HepG2 (cell line): Measurements from ENCODE around the gene FSD2. TPM values are rescaled to one million over a fixed set of nuclear protein-coding genes. Genes with fewer than 3 reads are reported as not detected.

Experiments
- ATAC-seq: fragments of 200-7000 bp; cut with Tn5 transposase; 3 replicates; pipeline ENCODE4 v1.9.1; 2020; ENCODE audit warnings: mild to moderate bottlenecking, moderate library complexity
- BruUV-seq: library from RNA; stranded (reverse); fragments of 400-500 nt; replicated peaks from 2 replicates; lab custom pipeline; 2021; lab: Mats Ljungman, UMichigan
- CTCF ChIA-PET: fragments of 300-600 bp; formaldehyde crosslinking; extraction: SDS; loops from one replicate; lab custom pipeline; 2021; ENCODE audit warnings: low total read pairs, inconsistent platforms, low intra/inter-chr PET ratio; lab: Yijun Ruan, JAX
- POLR2A ChIA-PET: fragments of 350-600 bp; sonication (Branson Sonifier 250); formaldehyde crosslinking; loops from one replicate; lab custom pipeline; 2020; ENCODE audit warnings: antibody characterized with exemption, inconsistent platforms; lab: Yijun Ruan, JAX
- DNase-seq: peaks from one replicate; pipeline ENCODE4 v3.0.0-alpha.2; 2015; ENCODE audit warnings: low spot score
- FAIRE-seq: peaks from 3 replicates; lab custom pipeline; 2011; peaks lifted over from hg19 to GRCh38; lab: Jason Lieb, UNC
- H2AFZ ChIP-seq: one replicate; pipeline ENCODE4 v1.6.1; 2011; ENCODE audit warnings: low read length, inconsistent platforms
- H3K27ac ChIP-seq: fragments of 300-600 bp; 3 replicates; pipeline ENCODE4 v1.8.0; 2011; ENCODE audit warnings: mixed run types, mild to moderate bottlenecking, mixed read lengths, low read length, inconsistent platforms; ENCODE audit not compliant: insufficient read depth; ENCODE audit errors: extremely low read length
- H3K27me3 ChIP-seq, 2 experiments: fragments of 200-600 bp in 1 of 2; 2 replicates in 1 of 2; 3 replicates in 1 of 2; pipeline versions ENCODE4 v1.6.0 to v1.8.0; 2011; ENCODE audit warnings: low read length in 2 of 2, mild to moderate bottlenecking in 2 of 2, moderate library complexity in 2 of 2, inconsistent platforms in 1 of 2; ENCODE audit not compliant: insufficient read depth in 2 of 2, control insufficient read depth in 1 of 2
- H3K36me3 ChIP-seq, 2 experiments: fragments of 200-600 bp in 1 of 2; replicated peaks in 1 of 2; 2 replicates in 1 of 2; 3 replicates in 1 of 2; pipeline versions ENCODE4 v1.5.1 to v1.8.0; 2011; ENCODE audit warnings: low read length in 2 of 2, inconsistent platforms in 1 of 2; ENCODE audit not compliant: insufficient read depth in 2 of 2, control insufficient read depth in 1 of 2
- H3K4me1 ChIP-seq: 2 replicates; pipeline ENCODE4 v1.5.1; 2012; ENCODE audit warnings: low read length, inconsistent platforms; ENCODE audit not compliant: insufficient read depth
- H3K4me2 ChIP-seq: 2 replicates; pipeline ENCODE4 v1.6.0; 2011; ENCODE audit warnings: low read depth, low read length, inconsistent platforms
- H3K4me3 ChIP-seq, 3 experiments: fragments of 200-600 bp in 1 of 3; sonication (generic), shearing (Covaris generic) in 1 of 3; replicated peaks in 1 of 3; 2 replicates each; pipeline ENCODE4 v1.5.1; 2011 to 2016; ENCODE audit warnings: low read length in 3 of 3, inconsistent platforms in 2 of 3, low read depth in 2 of 3, mild to moderate bottlenecking in 2 of 3, control low read depth in 1 of 3, mixed read lengths in 1 of 3; ENCODE audit not compliant: insufficient read depth in 1 of 3
- H3K79me2 ChIP-seq: one replicate; pipeline ENCODE4 v1.6.1; 2011; ENCODE audit warnings: low read length, inconsistent platforms; ENCODE audit not compliant: insufficient read depth
- H3K9ac ChIP-seq: 2 replicates; pipeline ENCODE4 v1.6.0; 2011; ENCODE audit warnings: mild to moderate bottlenecking, low read depth, low read length, inconsistent platforms; ENCODE audit not compliant: insufficient read depth
- H3K9me3 ChIP-seq: 2 replicates; pipeline ENCODE4 v1.5.1; 2012; ENCODE audit warnings: mild to moderate bottlenecking, low read length
- H4K20me1 ChIP-seq: 2 replicates; pipeline ENCODE4 v1.6.0; 2011; ENCODE audit warnings: inconsistent platforms, mild to moderate bottlenecking, low read length, moderate library complexity; ENCODE audit not compliant: insufficient read depth
- ATF7 ChIP-seq, 2 experiments: fragments of 450-650 bp in 1 of 2; sonication (generic) in 1 of 2; formaldehyde crosslinking in 1 of 2; IDR thresholded peaks; 2 replicates each; pipeline versions ENCODE4 v1.4.0 to v1.6.1; 2016 to 2020; ENCODE audit warnings: antibody characterized with exemption in 1 of 2, mild to moderate bottlenecking in 1 of 2, missing genetic modification reagents in 1 of 2
- HOXA5 ChIP-seq: sonication (generic); formaldehyde crosslinking; IDR thresholded peaks from 2 replicates; pipeline ENCODE4 v1.4.0; 2020; ENCODE audit warnings: missing genetic modification reagents
- MAZ ChIP-seq, 2 experiments: sonication (generic) in 1 of 2; formaldehyde crosslinking in 1 of 2; IDR thresholded peaks; 2 replicates each; pipeline versions ENCODE4 v1.5.0 to v1.6.1; 2012 to 2020; ENCODE audit warnings: low read depth in 2 of 2, mild to moderate bottlenecking in 2 of 2, borderline replicate concordance in 1 of 2, improper control_type of control experiment in 1 of 2, low read length in 1 of 2, missing genetic modification reagents in 1 of 2, moderate library complexity in 1 of 2
- NFIB ChIP-seq: sonication (generic); formaldehyde crosslinking; IDR thresholded peaks from 2 replicates; pipeline ENCODE4 v1.9.0; 2021; ENCODE audit warnings: missing genetic modification reagents, mild to moderate bottlenecking, borderline replicate concordance
- PTBP1 ChIP-seq: fragments of 200-400 bp; formaldehyde crosslinking; IDR thresholded peaks from 2 replicates; pipeline ENCODE4 v1.6.1; 2018; ENCODE audit warnings: low read length, low read depth; ENCODE audit not compliant: poor library complexity, severe bottlenecking
- TAF1 ChIP-seq: sonication (generic); formaldehyde crosslinking; IDR thresholded peaks from 2 replicates; pipeline ENCODE4 v1.4.0; 2020; ENCODE audit warnings: missing genetic modification reagents
- TEAD3 ChIP-seq: optimal IDR thresholded peaks from 2 replicates; pipeline ENCODE3; 2016; ENCODE audit warnings: borderline replicate concordance
- ZKSCAN8 ChIP-seq: IDR thresholded peaks from 2 replicates; pipeline ENCODE4 v1.6.1; 2016; ENCODE audit warnings: borderline replicate concordance, missing genetic modification reagents, missing compliant biosample characterization
- ZMAT3 ChIP-seq: sonication (generic); formaldehyde crosslinking; conservative IDR thresholded peaks from 2 replicates; pipeline ENCODE4 v1.7.0; 2021; ENCODE audit warnings: missing genetic modification reagents
- ZNF251 ChIP-seq: sonication (generic); formaldehyde crosslinking; IDR thresholded peaks from 2 replicates; pipeline ENCODE4 v1.9.0; 2021; ENCODE audit warnings: mild to moderate bottlenecking, missing genetic modification reagents
- ZNF253 ChIP-seq: sonication (generic); formaldehyde crosslinking; IDR thresholded peaks from 2 replicates; pipeline ENCODE4 v1.8.0; 2022; ENCODE audit warnings: mild to moderate bottlenecking, missing genetic modification reagents, borderline replicate concordance
- ZNF292 ChIP-seq: sonication (generic); formaldehyde crosslinking; IDR thresholded peaks from 2 replicates; pipeline ENCODE4 v1.8.1; 2022; ENCODE audit warnings: mild to moderate bottlenecking, low read depth, missing genetic modification reagents, borderline replicate concordance
- ZNF30 ChIP-seq: sonication (generic); formaldehyde crosslinking; IDR thresholded peaks from 2 replicates; pipeline ENCODE4 v1.5.0; 2020; ENCODE audit warnings: mild to moderate bottlenecking, missing genetic modification reagents
- ZNF547 ChIP-seq: sonication (generic); formaldehyde crosslinking; IDR thresholded peaks from 2 replicates; pipeline ENCODE4 v1.5.1; 2020; ENCODE audit warnings: mild to moderate bottlenecking, missing genetic modification reagents
- ZNF607 ChIP-seq: sonication (generic); formaldehyde crosslinking; IDR thresholded peaks from 2 replicates; pipeline ENCODE4 v1.5.1; 2020; ENCODE audit warnings: missing genetic modification reagents, mild to moderate bottlenecking, borderline replicate concordance
- ZNF670 ChIP-seq: sonication (generic); formaldehyde crosslinking; IDR thresholded peaks from 2 replicates; pipeline ENCODE4 v1.8.0; 2022; ENCODE audit warnings: mild to moderate bottlenecking, missing genetic modification reagents, borderline replicate concordance
- ZNF775 ChIP-seq: sonication (generic); formaldehyde crosslinking; IDR thresholded peaks from 2 replicates; pipeline ENCODE4 v1.4.0; 2020; ENCODE audit warnings: missing genetic modification reagents, mild to moderate bottlenecking, moderate library complexity, borderline replicate concordance
- ZNF790 ChIP-seq: sonication (generic); formaldehyde crosslinking; IDR thresholded peaks from 2 replicates; pipeline ENCODE4 v1.8.0; 2022; ENCODE audit warnings: missing genetic modification reagents, mild to moderate bottlenecking, borderline replicate concordance
- WGBS: methylation state at CpG from one replicate; pipeline ENCODE4 v1.1.6; 2017; ENCODE audit warnings: low lambda C conversion rate; 5-methylcytosine and 5-hydroxymethylcytosine counted together
- in situ Hi-C: cut with HindIII; loops from 2 replicates; pipeline ENCODE4 v1.10.0; 2017; ENCODE audit warnings: low pct_unique_long_range_greater_than_20kb; ENCODE audit not compliant: extremely low pct_ligation_motif_present
- intact Hi-C: fragments of 100-400 bp; cut with micrococcal nuclease; formaldehyde crosslinking; loops from one replicate; pipeline ENCODE4 v1.10.0; 2022; ENCODE audit not compliant: unreplicated experiment
- polyA plus RNA-seq, 8 experiments: library from polyadenylated mRNA; depleted of rRNA in 3 of 8; stranded (reverse) in 7 of 8; unstranded in 1 of 8; fragments of >200 nt; fragmentation: Illumina TruSeq in 4 of 8; extraction: Trizol in 4 of 8; gene quantifications; 2 replicates each; pipeline versions ENCODE4 v1.2.1 to v1.2.3, GENCODE V29; 2011 to 2016; ENCODE audit warnings: low read depth in 4 of 8, missing spikeins in 1 of 8, mixed read lengths in 1 of 8; ENCODE audit not compliant: insufficient read depth in 1 of 8
- total RNA-seq, 5 experiments: library from RNA; depleted of rRNA; stranded (reverse); fragments of >200 nt; fragmentation: Illumina TruSeq; extraction: Trizol; gene quantifications; 2 replicates each; pipeline ENCODE4 v1.2.3, GENCODE V29; 2016; ENCODE audit warnings: low read depth in 1 of 5
- TF ChIP-seq, protein P1 (sequence below): sonication (generic); formaldehyde crosslinking; conservative IDR thresholded peaks from 2 replicates; pipeline ENCODE4 v1.8.0; 2022; ENCODE audit warnings: missing genetic modification reagents
- TF ChIP-seq, protein P2 (sequence below): sonication (generic); formaldehyde crosslinking; conservative IDR thresholded peaks from 2 replicates; pipeline ENCODE4 v1.5.0; 2020; ENCODE audit warnings: missing genetic modification reagents

The FSD2 gene
- total and polyA plus RNA-seq, 2 of the 13 experiments (the other 11 are each of a cell fraction or from before 2014, with no cell fraction given): not detected

DNA sequence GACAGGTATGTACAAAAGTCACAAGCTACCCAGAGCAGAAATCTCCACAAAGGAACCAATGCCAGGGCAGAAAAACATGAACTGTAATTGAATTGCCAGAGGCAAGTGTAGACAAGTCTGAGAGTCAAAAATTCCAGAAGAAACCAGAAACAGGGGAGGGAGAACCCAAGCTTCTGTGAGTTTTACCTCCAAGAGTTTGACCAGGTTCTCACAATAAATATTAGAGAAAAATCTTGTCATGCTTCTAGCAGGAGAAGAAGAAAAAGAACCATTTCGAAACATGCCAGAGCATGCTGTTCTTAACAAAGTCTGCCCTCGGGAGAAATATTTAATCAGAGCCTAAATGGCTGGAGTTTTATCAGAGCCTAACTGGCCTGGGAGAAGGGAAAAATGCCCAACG lies 63.7 kb downstream of the FSD2 start:
- Histone ChIP-seq H3K79me2 (no peaks in the 10 kb centered on the region), H3K27me3 (no peaks in the 10 kb centered on the region), H2AFZ (no peak overlapping the region), H3K4me2 (no peak overlapping the region), H4K20me1 (no peaks in the 10 kb centered on the region), H3K9me3 (no peaks in the 10 kb centered on the region), H3K36me3 (no peaks in the 10 kb centered on the region), H3K27ac (no peak overlapping the region), H3K4me3 (no peak overlapping the region), H3K4me1 (no peaks in the 10 kb centered on the region), H3K9ac (no peak overlapping the region)
- intact Hi-C loops: no loop called here
- ATAC-seq (no peak), DNase-seq (no peak), FAIRE-seq (no peak)
- ChIA-PET CTCF (no interaction called here), POLR2A (no interaction called here)
- WGBS: 80% methylated on average over 3 of the region's 3 CpGs
- TF ChIP-seq ZNF251 (CRISPR knock-in tag) (no peak), ZKSCAN8 (no peak), ZMAT3 (CRISPR knock-in tag) (no peak), HOXA5 (CRISPR knock-in tag) (no peak), PTBP1 (no peak), ZNF775 (CRISPR knock-in tag) (no peak), ZNF670 (CRISPR knock-in tag) (no peak), ZNF253 (CRISPR knock-in tag) (no peak), ZNF547 (CRISPR knock-in tag) (no peak), TEAD3 (CRISPR knock-in tag) (no peak), MAZ (IDR thresholded peaks at IDR 0.05; ENCODE audit: borderline replicate concordance, low read depth, low read length) (no peak), MAZ (CRISPR knock-in tag; IDR thresholded peaks at IDR 0.05; ENCODE audit: low read depth) (no peak), ATF7 (IDR thresholded peaks at IDR 0.05) (no peak), ATF7 (CRISPR knock-in tag; IDR thresholded peaks at IDR 0.05) (no peak), TAF1 (no peak), ZNF292 (CRISPR knock-in tag) (no peak), NFIB (CRISPR knock-in tag) (no peak), ZNF30 (CRISPR knock-in tag) (no peak), ZNF790 (CRISPR knock-in tag) (no peak), ZNF607 (CRISPR knock-in tag) (no peak)
- TF ChIP-seq, protein P1, sequence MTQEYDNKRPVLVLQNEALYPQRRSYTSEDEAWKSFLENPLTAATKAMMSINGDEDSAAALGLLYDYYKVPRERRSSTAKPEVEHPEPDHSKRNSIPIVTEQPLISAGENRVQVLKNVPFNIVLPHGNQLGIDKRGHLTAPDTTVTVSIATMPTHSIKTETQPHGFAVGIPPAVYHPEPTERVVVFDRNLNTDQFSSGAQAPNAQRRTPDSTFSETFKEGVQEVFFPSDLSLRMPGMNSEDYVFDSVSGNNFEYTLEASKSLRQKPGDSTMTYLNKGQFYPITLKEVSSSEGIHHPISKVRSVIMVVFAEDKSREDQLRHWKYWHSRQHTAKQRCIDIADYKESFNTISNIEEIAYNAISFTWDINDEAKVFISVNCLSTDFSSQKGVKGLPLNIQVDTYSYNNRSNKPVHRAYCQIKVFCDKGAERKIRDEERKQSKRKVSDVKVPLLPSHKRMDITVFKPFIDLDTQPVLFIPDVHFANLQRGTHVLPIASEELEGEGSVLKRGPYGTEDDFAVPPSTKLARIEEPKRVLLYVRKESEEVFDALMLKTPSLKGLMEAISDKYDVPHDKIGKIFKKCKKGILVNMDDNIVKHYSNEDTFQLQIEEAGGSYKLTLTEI (CRISPR knock-in tag): no peak
- TF ChIP-seq, protein P2, sequence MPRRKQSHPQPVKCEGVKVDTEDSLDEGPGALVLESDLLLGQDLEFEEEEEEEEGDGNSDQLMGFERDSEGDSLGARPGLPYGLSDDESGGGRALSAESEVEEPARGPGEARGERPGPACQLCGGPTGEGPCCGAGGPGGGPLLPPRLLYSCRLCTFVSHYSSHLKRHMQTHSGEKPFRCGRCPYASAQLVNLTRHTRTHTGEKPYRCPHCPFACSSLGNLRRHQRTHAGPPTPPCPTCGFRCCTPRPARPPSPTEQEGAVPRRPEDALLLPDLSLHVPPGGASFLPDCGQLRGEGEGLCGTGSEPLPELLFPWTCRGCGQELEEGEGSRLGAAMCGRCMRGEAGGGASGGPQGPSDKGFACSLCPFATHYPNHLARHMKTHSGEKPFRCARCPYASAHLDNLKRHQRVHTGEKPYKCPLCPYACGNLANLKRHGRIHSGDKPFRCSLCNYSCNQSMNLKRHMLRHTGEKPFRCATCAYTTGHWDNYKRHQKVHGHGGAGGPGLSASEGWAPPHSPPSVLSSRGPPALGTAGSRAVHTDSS (CRISPR knock-in tag): no peak
- in situ Hi-C loops: no loop called here
- BruUV-seq: no TSS peak
